NCI-H1694 (cell line): ENCODE measurements around the gene REV3L.
"Not testable (repeated sequence)": the region's sequence is repeated elsewhere in the genome, so short reads cannot be mapped to it uniquely, and the experiment has no call there.

Experiments used
- DNase-seq: peaks from one replicate; lab custom pipeline; 2025; lab: John Stamatoyannopoulos, UW

Gene REV3L

DNA sequence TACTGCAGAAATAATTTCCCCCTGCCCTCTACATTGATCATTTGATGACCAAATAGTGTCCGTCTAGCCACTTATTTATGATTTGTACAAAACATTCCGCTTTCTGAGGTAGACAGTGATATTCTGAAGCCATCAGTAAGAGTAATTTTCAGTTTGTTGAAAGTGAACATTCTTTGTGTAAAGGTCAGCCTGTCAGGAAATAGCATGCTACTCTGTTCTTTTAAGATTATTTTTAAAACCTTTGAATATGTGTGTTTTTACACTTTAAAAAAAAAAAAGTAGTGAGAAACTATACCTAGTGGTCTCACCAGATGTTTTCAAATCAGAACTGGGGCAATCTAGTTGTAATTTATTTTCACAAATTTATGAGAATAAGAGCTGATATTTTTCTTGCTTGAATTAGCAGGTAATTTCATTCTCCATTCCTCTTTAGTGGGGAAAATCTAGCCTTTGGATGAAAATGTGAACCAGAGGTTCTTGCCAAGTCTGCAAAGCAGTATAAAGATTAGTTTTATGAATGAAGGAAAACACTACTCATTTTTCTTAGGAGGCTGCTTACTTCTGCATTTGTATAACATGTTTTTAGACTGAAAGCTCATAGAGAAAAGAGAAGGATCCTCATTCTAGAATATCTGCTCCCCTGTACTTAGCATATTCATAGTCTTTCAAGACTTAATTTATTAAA is 12.1 kb upstream of the REV3L start:
- DNase-seq, result no peak

GRCh38 chr6:111492499-111492898 is 9.5 kb upstream of the REV3L start:
- DNase-seq, result no peak

GRCh38 chr6:111490067-111490466 is 7.0 kb upstream of the REV3L start:
- DNase-seq, result no peak

DNA sequence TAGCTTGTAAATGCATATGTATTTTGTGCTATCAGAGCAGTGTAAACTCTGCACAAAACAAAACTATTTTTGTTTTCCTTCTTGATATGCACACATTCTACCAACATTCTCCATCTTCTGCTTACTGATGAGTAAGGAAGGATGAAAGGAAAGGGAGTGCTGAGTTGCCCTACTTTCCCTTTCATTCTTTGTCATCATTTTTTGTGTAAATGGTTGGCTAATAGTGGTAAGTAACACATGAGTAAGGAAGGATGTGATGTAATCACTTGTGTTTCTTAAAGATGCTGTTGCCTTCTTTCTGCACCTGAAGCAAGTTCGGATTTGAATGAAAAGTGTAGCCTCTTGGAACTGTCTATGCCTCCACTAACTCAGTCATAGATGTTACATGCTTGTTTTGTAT is 4.6 kb upstream of the REV3L start:
- DNase-seq, result no peak

DNA sequence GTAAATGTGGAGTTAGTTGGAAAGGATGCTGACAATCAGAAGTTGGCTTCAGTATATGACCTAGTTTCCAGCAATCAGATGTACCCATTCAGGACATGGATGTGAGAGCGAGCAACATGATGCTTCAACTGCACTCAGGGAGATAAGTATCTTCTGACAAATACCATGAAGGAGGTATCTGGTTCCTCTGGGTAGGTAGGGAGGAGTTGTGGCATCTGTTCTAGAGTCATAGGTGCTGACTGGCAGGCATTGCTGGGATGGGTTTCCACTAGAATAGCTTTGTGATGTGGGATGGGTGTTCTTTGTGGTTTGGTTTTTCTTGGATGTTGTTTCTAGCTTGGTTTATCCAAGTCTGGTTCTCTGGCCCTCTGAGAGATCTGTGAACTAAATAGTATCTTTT is 3.9 kb upstream of the REV3L start:
- no peak for DNase-seq

- no peak for DNase-seq
Observed at GRCh38 chr6:111486475-111486874, 3.5 kb upstream of the REV3L start.

DNA sequence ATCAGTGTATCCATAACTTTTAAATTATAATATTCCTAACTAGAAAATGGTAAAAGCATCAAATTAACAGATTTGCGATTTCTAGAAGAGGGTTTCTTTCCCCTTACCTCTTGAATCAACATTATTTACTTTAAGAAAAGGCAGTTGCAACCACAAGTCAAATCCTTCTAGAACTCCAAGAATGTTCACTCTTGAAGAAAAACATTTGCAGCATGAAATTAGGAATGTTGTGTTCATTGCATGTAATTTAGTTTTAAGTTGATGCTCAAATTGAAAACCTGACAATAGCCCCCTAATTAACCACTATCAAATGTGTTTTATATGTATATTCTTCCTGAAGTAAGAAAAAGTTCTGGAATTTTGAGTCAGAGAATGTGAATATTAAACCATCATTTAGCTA is 2.3 kb upstream of the REV3L start:
- DNase-seq, result no peak

DNA sequence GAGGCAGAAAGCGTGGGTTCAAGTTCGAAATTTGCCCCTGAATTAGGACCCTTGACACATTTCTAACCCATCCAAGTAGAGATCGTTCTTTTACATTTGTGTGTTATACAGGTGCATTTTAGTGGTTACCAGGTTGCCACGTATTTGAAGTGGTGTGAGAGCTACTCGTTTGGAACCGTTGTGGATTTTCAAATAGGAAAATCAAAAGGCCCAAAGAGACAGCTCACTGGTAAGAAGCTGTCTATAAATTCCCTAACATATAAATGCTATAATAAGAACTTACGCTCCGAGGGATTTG is 1.6 kb upstream of the REV3L start:
- no peak for DNase-seq

- DNase-seq, result peak; percentile 68
Observed at GRCh38 chr6:111483736-111484632, 966 bp upstream of the REV3L start.

DNA sequence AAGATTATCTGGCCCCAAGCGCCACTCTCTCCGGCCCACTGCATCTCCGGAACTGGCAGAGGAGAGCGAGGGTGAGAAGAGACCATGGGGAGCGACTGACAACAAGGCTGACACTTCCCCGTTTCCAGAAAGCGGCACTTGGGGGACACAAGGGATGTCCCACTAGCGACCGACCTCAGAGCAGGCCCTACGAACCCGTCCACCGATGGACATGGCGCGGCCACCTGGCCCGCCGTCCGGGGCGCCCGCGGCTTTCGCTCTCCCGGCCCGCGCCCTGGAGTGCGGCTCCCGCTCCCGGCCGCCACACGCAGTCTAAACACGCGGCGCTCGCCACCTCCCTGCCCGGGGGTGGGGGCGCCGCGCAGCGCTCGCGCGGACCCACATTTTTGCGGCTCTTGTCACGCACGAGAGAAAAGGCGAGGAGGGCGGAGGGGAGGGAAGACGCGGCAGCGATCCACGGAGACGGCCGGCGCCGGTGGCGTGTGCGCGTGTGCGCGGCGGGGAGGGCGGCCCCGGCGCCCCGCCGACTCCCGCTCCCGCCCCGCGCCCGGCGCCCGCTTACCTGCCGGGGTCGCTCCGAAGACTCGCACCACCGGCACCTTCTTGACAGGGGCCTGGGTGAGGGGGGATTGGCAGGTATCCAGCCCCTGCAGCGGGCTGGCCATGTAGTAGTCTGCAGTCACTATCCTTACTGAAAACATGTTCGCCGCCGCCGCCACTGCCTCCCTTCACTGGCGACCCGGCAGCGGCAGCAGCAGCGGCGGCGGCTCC is 645 bp downstream of the REV3L start:
- no peak for DNase-seq

DNA sequence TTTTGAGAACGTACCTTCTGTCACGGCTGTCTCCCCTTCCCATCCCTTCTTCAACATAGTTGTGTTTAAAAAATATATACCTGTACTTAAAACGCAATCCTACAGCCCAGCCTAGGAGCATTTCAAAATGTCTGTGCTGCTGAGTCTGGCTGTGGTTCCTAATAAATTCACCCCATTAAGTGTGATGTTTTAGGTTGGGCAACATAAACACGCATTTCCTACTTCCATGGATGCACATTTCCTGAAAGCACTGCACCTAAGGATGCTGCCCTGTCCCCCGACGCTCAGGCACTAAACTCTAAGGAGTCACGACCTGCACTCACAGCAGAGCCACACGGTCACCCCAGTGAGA is 1.2 kb downstream of the REV3L start:
- DNase-seq, result no peak

- no peak for DNase-seq
Observed at GRCh38 chr6:111480988-111481822, 1.8 kb downstream of the REV3L start.

- no peak for DNase-seq
Observed at GRCh38 chr6:111478749-111479148, 4.3 kb downstream of the REV3L start.

DNA sequence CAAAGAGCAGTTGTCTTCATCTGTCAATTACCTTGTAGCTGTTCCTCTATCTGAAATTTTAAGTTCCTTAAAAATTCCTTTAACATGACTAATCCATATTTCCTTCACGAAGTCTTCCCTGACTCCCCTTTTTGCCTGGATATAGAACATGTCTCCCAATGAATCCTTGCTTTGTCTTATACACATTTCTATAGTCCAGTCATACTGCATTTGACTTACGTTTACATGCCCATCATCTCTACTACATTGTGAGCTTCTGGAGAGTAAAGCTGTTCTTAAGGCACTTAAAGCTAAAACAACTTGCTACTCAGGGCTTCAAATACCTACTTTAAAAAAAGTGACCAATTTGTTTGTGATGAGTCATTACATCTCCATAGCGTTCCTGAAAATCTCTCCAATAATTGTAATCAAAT is 4.9 kb downstream of the REV3L start:
- no peak for DNase-seq

DNA sequence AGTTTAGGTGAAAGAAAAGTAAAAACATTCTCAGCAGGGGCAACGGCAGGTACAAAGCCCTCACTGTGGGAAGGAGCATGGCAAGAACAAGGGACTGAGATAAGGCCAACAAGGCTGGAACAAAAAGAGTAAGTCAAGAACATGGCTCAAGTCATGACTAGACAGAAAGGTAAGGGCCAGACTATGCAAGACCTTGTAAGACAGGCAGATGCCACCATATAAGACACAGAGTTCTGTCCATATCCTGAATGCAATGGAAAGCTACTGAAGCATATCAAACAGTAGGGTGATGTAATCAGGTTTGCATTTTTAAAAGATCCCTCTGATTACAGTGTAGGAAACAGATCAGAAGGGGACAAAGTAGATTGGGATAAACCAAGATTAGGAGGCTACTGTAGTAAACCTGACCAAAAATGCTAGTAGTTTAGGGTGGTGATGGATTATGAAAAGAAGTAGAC is 5.5 kb downstream of the REV3L start:
- DNase-seq, result no peak

DNA sequence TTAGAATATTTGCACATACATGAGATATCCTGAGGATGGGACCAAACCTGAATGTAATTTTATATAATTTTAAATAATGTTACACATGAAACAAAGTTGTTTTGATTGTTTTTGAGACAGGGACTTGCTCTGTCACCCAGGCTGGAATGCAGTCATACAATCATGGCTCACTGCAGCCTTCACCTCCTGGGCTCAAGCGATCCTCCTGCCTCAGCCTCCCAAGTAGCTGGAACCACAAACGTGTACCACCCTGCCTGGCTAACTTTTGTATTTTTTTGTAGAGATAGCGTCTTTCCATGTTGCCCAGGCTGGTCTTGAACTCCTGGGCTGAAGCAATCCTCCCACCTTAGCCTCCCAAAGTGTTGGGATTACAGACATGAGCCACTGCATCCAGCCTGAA is 7.0 kb downstream of the REV3L start:
- DNase-seq, result not testable (repeated sequence)

- no peak for DNase-seq
Observed at GRCh38 chr6:111474771-111475170, 8.2 kb downstream of the REV3L start.

DNA sequence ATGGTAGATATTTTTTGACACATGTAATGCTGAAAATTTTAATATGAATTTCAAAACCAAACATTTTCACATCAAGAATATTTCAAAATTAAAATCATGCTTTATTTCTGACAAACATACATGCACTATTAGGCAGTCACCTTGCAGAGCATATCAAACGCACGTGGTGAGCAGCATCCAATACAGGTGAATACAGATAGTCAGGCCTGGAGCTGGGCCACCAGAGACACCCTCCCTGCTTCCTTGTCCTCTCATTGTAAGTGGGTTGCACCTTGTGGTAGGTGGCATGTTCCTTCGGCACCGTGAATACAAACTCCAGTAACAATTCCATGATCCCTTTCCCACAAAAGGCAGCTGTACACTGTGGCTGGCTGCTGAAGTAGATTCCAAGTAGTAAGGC is 8.9 kb downstream of the REV3L start:
- no peak for DNase-seq

DNA sequence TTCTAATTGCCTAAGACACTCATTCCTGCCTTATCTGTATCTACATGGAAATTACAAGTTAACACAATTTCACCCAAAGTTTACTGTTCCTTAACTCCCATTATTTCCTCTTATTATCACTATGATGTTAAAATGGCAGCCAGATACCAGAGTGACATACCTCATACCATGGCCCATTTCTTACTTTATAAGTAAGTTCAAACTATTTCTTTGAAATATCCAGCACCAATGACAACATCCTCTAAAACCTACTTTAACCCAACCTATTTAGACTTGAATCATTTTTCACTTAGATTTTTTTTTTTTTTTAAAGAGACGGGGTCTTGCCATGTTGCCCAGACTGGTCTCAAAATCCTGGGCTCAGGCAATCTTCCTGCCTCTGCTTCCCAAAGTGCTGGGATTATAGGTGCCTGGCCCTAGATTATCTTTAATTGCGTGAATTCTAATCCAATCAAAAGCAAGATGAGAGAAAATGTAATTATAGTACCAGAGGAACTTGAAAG is 10.0 kb downstream of the REV3L start:
- no peak for DNase-seq

- DNase-seq, result no peak
Observed at GRCh38 chr6:111471958-111472357, 11.1 kb downstream of the REV3L start.

- DNase-seq, result no peak
Observed at GRCh38 chr6:111471533-111471932, 11.5 kb downstream of the REV3L start.

DNA sequence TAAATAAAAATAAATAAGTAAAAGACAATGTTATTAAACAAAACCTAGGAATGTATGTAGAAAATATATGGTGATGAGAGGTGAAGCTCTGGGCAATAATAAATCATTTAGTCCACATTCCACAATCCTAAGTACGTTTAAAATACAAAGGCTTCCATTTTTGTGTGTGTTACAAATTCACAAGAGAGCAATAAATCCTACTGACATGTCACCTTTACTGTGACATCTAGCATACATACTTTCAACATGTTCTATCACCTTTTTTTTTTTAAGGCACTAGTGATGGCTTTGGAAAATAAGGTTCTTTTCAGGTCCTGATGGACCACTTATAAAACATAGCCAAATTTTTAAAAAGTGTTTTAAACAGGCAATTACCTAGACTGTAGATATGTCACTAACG is 12.0 kb downstream of the REV3L start:
- DNase-seq, result no peak
